Thoracic aorta (tissue), 2 donors: ENCODE results near the gene NMUR2. TPM values are rescaled to one million over a fixed set of nuclear protein-coding genes. Genes with fewer than 3 reads are reported as not detected.

Experiments used
- ATAC-seq: fragments of 150-250 bp; one replicate; pipeline ENCODE4 v1.8.0; 2017; ENCODE audit warnings: low read depth; ENCODE audit not compliant: insufficient number of reproducible peaks, low FRiP score
- DNase-seq: peaks from one replicate; pipeline ENCODE4 v3.0.0-alpha.2; 2020; ENCODE audit warnings: low spot score
- H3K27ac ChIP-seq, 2 donors: fragments of 200-600 bp; sonication (generic); 1 replicate in 1 of 2; 2 replicates in 1 of 2; pipeline ENCODE4 v1.5.1; 2016; ENCODE audit warnings: mild to moderate bottlenecking in 2 of 2, moderate library complexity in 2 of 2
- H3K27me3 ChIP-seq: fragments of 200-600 bp; sonication (generic); replicated peaks from 2 replicates; pipeline ENCODE4 v1.6.0; 2016; ENCODE audit warnings: mild to moderate bottlenecking; ENCODE audit not compliant: insufficient read depth
- H3K36me3 ChIP-seq: fragments of 200-600 bp; sonication (generic); one replicate; pipeline ENCODE4 v1.5.1; 2016
- H3K4me1 ChIP-seq, 2 donors: fragments of 200-600 bp; sonication (generic); 1 replicate in 1 of 2; 2 replicates in 1 of 2; pipeline versions ENCODE4 v1.5.1 to v1.6.0; 2016; ENCODE audit warnings: low read depth in 2 of 2, mild to moderate bottlenecking in 1 of 2; ENCODE audit not compliant: control insufficient read depth in 1 of 2
- H3K4me3 ChIP-seq: fragments of 200-600 bp; sonication (generic); 2 replicates; pipeline ENCODE4 v1.5.1; 2016; ENCODE audit warnings: mild to moderate bottlenecking
- H3K9me3 ChIP-seq: fragments of 200-600 bp; sonication (generic); 2 replicates; pipeline ENCODE4 v1.5.1; 2016
- total RNA-seq, 2 donors: library from RNA; depleted of rRNA; stranded (reverse); fragments of >200 nt; gene quantifications; one replicate each; pipeline versions ENCODE4 v1.1.0 to v1.2.3, GENCODE V29; 2016
- TF ChIP-seq, protein P1 (sequence below): fragments of 200-600 bp; sonication (generic); IDR thresholded peaks from one replicate; pipeline ENCODE4 v1.5.1; 2019; ENCODE audit warnings: antibody characterized with exemption

NMUR2 gene, protein sequence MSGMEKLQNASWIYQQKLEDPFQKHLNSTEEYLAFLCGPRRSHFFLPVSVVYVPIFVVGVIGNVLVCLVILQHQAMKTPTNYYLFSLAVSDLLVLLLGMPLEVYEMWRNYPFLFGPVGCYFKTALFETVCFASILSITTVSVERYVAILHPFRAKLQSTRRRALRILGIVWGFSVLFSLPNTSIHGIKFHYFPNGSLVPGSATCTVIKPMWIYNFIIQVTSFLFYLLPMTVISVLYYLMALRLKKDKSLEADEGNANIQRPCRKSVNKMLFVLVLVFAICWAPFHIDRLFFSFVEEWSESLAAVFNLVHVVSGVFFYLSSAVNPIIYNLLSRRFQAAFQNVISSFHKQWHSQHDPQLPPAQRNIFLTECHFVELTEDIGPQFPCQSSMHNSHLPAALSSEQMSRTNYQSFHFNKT
- not detected for total RNA-seq

DNA sequence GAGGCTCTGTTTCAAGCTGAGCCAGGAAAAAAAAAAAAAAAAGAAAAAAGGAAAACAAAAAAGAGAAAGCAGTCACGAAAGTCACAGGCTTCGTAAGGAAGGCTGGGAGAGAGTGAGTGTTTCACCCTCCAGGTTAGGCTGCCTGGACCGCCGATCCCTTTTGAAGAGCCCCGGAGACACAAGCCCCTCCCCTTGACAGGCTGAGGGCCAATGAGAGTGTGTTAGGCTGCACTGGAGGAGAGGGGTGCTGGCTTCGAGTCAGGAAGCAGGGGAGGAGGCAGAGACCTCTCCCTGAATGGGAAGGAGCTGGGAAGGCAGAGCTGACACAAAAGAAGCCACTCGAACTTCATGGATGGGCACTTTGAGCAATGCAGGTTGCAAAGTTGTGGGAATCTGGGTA lies at the start of gene NMUR2:
Gene NMUR2 (minus strand): TSS at position 135 of the 400 bp plus-strand sequence. CDS start 166 bp downstream, outside the sequence.
- H3K4me3 ChIP-seq = no peak within 1 kb of the TSS
- TF ChIP-seq, protein P1, sequence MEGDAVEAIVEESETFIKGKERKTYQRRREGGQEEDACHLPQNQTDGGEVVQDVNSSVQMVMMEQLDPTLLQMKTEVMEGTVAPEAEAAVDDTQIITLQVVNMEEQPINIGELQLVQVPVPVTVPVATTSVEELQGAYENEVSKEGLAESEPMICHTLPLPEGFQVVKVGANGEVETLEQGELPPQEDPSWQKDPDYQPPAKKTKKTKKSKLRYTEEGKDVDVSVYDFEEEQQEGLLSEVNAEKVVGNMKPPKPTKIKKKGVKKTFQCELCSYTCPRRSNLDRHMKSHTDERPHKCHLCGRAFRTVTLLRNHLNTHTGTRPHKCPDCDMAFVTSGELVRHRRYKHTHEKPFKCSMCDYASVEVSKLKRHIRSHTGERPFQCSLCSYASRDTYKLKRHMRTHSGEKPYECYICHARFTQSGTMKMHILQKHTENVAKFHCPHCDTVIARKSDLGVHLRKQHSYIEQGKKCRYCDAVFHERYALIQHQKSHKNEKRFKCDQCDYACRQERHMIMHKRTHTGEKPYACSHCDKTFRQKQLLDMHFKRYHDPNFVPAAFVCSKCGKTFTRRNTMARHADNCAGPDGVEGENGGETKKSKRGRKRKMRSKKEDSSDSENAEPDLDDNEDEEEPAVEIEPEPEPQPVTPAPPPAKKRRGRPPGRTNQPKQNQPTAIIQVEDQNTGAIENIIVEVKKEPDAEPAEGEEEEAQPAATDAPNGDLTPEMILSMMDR = no peak
- H3K9me3 ChIP-seq = no peaks in the 10 kb centered on the region
- H3K27me3 ChIP-seq = no peaks in the 10 kb centered on the region
- ATAC-seq (no peak), DNase-seq (no peak)
- H3K4me1 ChIP-seq = no peaks in the 10 kb centered on the region
- no peaks in the 10 kb centered on the region for H3K36me3 ChIP-seq
- no peak within 1 kb of the TSS for H3K27ac ChIP-seq

DNA sequence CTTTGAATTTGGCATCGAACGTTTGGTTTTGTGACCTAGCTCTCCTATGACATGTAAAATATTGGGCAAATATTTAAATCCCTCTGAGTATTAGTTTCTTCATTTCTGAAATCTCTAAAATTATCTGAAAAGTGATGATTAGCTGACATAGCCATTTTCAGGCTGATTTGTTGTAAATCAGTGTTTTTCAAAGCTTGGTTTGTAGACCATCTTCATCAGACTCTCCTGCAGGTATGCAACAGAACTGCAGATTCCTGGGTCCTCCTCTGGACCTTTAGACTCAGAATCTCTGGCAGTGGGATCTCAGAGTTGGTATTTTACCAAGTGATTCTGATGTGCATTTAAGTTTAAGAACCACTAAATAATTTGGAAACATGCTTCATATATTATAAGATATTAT lies 38.9 kb upstream of the NMUR2 start:
- Histone ChIP-seq H3K9me3 (no peaks in the 10 kb centered on the region), H3K4me3 (no peak overlapping the region), H3K36me3 (no peaks in the 10 kb centered on the region), H3K27ac (no peak overlapping the region), H3K4me1 (no peaks in the 10 kb centered on the region), H3K27me3 (no peaks in the 10 kb centered on the region)
- no peak for ATAC-seq
- TF ChIP-seq, protein P1 = no peak
- DNase-seq = no peak

DNA sequence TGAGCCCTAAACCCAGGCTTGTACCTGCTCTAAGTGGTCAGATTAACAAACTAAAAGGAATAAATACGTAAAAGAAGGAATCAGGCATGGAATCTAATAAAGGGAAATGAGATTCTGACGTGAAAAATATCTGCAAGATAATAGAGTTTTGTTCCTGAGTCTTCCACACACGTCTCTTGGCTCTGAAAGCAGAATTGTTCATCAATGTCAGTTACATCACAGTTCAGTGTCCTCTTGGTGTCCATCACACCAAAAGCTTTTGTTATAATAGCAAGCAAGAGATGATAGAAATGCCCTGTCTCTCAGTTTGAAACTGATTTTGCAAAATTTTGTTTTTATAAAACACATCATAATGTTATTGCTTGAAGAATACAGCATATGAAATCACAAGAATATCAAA lies 34.7 kb upstream of the NMUR2 start:
- H3K36me3 ChIP-seq = no peaks in the 10 kb centered on the region
- no peak for ATAC-seq
- no peak overlapping the region for H3K4me3 ChIP-seq
- no peaks in the 10 kb centered on the region for H3K27me3 ChIP-seq
- H3K4me1 ChIP-seq = no peaks in the 10 kb centered on the region
- H3K9me3 ChIP-seq = no peaks in the 10 kb centered on the region
- TF ChIP-seq, protein P1 = no peak
- no peak overlapping the region for H3K27ac ChIP-seq
- no peak for DNase-seq

DNA sequence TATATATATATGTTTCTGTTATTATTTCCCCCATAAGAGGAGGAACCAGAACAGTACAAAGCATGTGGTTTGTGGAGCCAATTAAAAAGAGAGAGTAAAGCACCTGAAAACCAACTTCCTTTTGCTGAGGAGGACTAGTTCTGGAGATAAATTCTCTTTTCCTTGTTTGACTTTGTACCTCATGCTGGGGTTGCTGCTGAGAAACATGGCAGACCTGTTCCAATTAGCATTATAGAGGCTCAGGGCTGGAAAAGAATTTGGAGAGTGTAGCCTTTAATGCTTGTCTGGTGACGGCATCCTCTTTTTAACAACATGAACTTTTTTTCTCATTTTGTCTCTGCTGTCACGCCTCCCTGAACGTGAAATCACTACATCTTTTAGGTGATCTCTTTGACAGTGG lies 32.8 kb upstream of the NMUR2 start:
- H3K4me1 ChIP-seq = no peaks in the 10 kb centered on the region
- no peaks in the 10 kb centered on the region for H3K27me3 ChIP-seq
- TF ChIP-seq, protein P1 = no peak
- no peaks in the 10 kb centered on the region for H3K36me3 ChIP-seq
- ATAC-seq (no peak), DNase-seq (no peak)
- no peak overlapping the region for H3K27ac ChIP-seq
- H3K4me3 ChIP-seq = no peak overlapping the region
- no peaks in the 10 kb centered on the region for H3K9me3 ChIP-seq

DNA sequence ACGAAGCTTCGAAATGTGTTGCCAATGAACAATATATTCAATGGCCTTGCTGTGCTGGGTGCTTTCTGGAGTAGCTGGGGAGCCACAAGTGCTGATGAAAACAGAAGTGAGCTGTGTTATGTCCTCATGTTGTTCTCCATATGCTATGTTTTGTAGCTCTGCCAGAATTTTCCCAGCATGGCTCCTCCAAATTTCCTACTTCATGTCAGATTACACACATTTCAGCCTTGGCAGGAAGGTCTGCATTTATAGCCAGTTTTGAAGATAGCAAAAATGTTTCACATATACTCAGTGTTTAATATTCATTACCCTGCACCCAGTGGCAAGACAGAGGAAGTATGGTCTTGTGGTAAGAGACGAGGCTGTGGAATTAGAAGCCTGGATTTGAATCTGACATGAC lies 22.6 kb upstream of the NMUR2 start:
- H3K4me3 ChIP-seq = no peak overlapping the region
- H3K4me1 ChIP-seq = no peaks in the 10 kb centered on the region
- TF ChIP-seq, protein P1 = no peak
- DNase-seq (no peak), ATAC-seq (no peak)
- H3K9me3 ChIP-seq = no peaks in the 10 kb centered on the region
- H3K27me3 ChIP-seq = no peaks in the 10 kb centered on the region
- H3K27ac ChIP-seq = no peak overlapping the region
- no peaks in the 10 kb centered on the region for H3K36me3 ChIP-seq
